Uterus (tissue), 4 donors: ENCODE data around the gene CAPZB. TPM values are rescaled to one million over a fixed set of nuclear protein-coding genes. Genes with fewer than 3 reads are reported as not detected.
A peak's percentile ranks its signal among the peaks of the same experiment; 100 is the strongest.

Experiments
- DNase-seq, 2 donors: peaks; one replicate each; pipeline ENCODE4 v3.0.0-alpha.2; 2019 to 2020
- H3K27ac ChIP-seq, 2 donors: fragments of 200-600 bp; sonication (generic); 1 replicate in 1 of 2; 2 replicates in 1 of 2; pipeline ENCODE4 v1.5.1; 2016 to 2018
- H3K27me3 ChIP-seq, 2 donors: fragments of 200-600 bp; sonication (generic); one replicate each; pipeline ENCODE4 v1.5.1; 2018 to 2019; ENCODE audit warnings: control low read depth in 1 of 2
- H3K36me3 ChIP-seq, 2 donors: fragments of 200-600 bp; sonication (generic); one replicate each; pipeline ENCODE4 v1.5.1; 2019; ENCODE audit warnings: control low read depth in 1 of 2
- H3K4me1 ChIP-seq, 2 donors: fragments of 200-600 bp; sonication (generic); one replicate each; pipeline ENCODE4 v1.5.1; 2018 to 2019; ENCODE audit warnings: control low read depth in 1 of 2
- H3K4me3 ChIP-seq, 2 donors: fragments of 200-600 bp; sonication (generic); 1 replicate in 1 of 2; 2 replicates in 1 of 2; pipeline ENCODE4 v1.5.1; 2018 to 2019; ENCODE audit warnings: mild to moderate bottlenecking in 1 of 2
- H3K9me3 ChIP-seq, 2 donors: fragments of 200-600 bp; sonication (generic); one replicate each; pipeline ENCODE4 v1.5.1; 2019; ENCODE audit warnings: control low read depth in 1 of 2
- CTCF ChIP-seq, 4 experiments: fragments of 200-600 bp in 2 of 4; fragments of 450-650 bp in 2 of 4; sonication (generic) in 2 of 4; IDR thresholded peaks; one replicate each; pipeline ENCODE4 v1.5.1; 2016 to 2019; ENCODE audit warnings: antibody characterized with exemption in 4 of 4, mild to moderate bottlenecking in 2 of 4, moderate library complexity in 1 of 4
- POLR2A ChIP-seq, 2 donors: fragments of 450-650 bp; IDR thresholded peaks; one replicate each; pipeline ENCODE4 v1.6.1; 2016; ENCODE audit warnings: antibody characterized with exemption in 2 of 2, mild to moderate bottlenecking in 1 of 2, moderate library complexity in 1 of 2
- intact Hi-C: fragments of 100-400 bp; cut with DNase I; formaldehyde crosslinking; loops from one replicate; pipeline ENCODE4 v1.15.1; 2023; ENCODE audit warnings: low total_unique reads
- total RNA-seq, 4 donors: library from RNA; depleted of rRNA in 3 of 4; stranded (reverse); fragments of >200 nt in 3 of 4; gene quantifications; one replicate each; pipeline versions ENCODE4 v1.1.0 to v1.2.4, GENCODE V29; 2014 to 2023
- donor health status: DM: yes; HTN: yes; CAD: no.

Gene CAPZB
- total RNA-seq, 4 donors from 2014 or later = 94.4 to 281 (median 141) TPM

- peak overlapping the region; percentile 44 to 64 for H3K27ac ChIP-seq
- intact Hi-C loops = no loop called here
These were observed 85.1 kb downstream of the CAPZB start for GRCh38 chr1:19400192-19400611.

DNA sequence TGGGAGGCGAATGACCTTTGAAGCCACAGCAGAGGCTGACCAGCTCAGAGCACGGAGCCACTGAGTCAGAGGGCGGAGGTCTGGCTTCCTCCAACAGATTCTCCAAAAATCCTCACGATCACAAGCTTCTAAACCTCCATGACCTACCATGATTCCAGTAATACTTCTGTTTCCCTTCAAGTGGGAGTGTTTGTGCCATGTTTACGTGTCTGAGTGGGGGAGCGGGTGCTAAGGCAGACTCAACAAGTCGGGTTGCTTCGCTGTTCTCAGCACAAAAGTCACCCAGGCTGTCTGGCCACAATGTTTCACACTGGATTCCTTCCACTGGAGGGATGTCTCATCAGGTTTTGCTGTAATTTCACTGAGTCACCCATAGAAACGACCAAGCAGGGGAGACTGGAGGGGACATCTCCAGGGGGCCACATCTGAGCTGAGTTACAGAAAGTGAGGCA is 87.0 kb downstream of the CAPZB start:
- TF ChIP-seq POLR2A (IDR thresholded peaks at IDR 0.05) (no peak), CTCF (IDR thresholded peaks at IDR 0.05) (peak; percentile 23 to 68 (median 46))
- no peaks in the 10 kb centered on the region for H3K9me3 ChIP-seq
- DNase-seq = peak in 1 of 2 donors; percentile 53
- H3K27ac ChIP-seq = peak overlapping the region; percentile 13 to 64
- no peak overlapping the region for H3K4me3 ChIP-seq
- intact Hi-C loops = loop anchor here (10.0 kb wide), 2 partner anchors 54 to 86 kb away; partner anchors contain the start of gene CAPZB
- peaks cover 16 to 29% of the 10 kb centered on the region in 2 donors for H3K4me1 ChIP-seq
- H3K27me3 ChIP-seq = no peaks in the 10 kb centered on the region
- no peaks in the 10 kb centered on the region for H3K36me3 ChIP-seq

More at GRCh38 chr1:19400192-19400611, 85.1 kb downstream of the CAPZB start:
- TF ChIP-seq POLR2A (IDR thresholded peaks at IDR 0.05) (no peak), CTCF (IDR thresholded peaks at IDR 0.05) (no peak)
- H3K4me1 ChIP-seq = peaks cover 16 to 29% of the 10 kb centered on the region in 2 donors
- no peak for DNase-seq
- H3K9me3 ChIP-seq = no peaks in the 10 kb centered on the region
- H3K27me3 ChIP-seq = no peaks in the 10 kb centered on the region
- no peaks in the 10 kb centered on the region for H3K36me3 ChIP-seq
- H3K4me3 ChIP-seq = no peak overlapping the region

GRCh38 chr1:19397217-19397945 is 88.0 kb downstream of the CAPZB start:
- Histone ChIP-seq H3K9me3 (no peaks in the 10 kb centered on the region), H3K4me1 (peaks cover 13 to 29% of the 10 kb centered on the region in 2 donors), H3K27ac (peak overlapping the region in 1 of 2 donors; percentile 13), H3K36me3 (no peaks in the 10 kb centered on the region), H3K27me3 (no peaks in the 10 kb centered on the region), H3K4me3 (no peak overlapping the region)
- TF ChIP-seq POLR2A (IDR thresholded peaks at IDR 0.05) = no peak
- TF ChIP-seq CTCF (IDR thresholded peaks at IDR 0.05) = no peak
- DNase-seq = no peak
- intact Hi-C loops = loop anchor here (10.0 kb wide), 2 partner anchors 53 to 87 kb away; partner anchors contain the start of gene CAPZB

GRCh38 chr1:19396280-19396679 is 89.1 kb downstream of the CAPZB start:
- no peaks in the 10 kb centered on the region for H3K9me3 ChIP-seq
- H3K36me3 ChIP-seq = no peaks in the 10 kb centered on the region
- TF ChIP-seq POLR2A (IDR thresholded peaks at IDR 0.05) (no peak), CTCF (IDR thresholded peaks at IDR 0.05) (no peak)
- no peak overlapping the region for H3K27ac ChIP-seq
- DNase-seq = no peak
- H3K4me3 ChIP-seq = no peak overlapping the region
- intact Hi-C loops = loop anchor here (10.0 kb wide), 2 partner anchors 51 to 89 kb away; partner anchors contain the start of gene CAPZB
- H3K27me3 ChIP-seq = no peaks in the 10 kb centered on the region
- H3K4me1 ChIP-seq = peaks cover 6 to 19% of the 10 kb centered on the region in 2 donors

DNA sequence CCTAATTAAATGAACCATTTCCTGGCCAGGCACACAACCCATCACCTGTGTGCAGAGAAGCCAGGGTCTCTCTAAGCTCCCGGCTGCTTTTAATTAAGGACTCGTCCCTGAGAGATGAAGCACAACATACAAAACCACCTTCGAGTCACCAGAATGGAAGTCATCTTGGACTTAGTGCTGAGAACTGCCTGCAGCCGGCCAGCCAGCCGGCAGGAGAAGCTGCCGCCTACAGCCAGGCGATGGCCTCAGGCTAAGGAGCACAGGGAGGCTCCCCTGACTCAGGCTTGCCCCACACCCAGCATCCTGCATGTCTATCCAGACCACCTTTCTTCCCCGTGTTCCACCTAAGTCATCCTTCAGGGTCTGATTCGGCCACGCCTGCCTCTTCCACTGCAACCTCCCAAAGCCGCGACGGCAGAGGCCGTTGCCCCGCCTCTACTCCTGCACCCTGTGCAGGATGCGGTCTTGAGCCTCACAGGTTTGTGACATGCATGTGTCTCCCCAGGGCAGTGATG is 89.6 kb downstream of the CAPZB start:
- no peaks in the 10 kb centered on the region for H3K36me3 ChIP-seq
- intact Hi-C loops = loop anchor here (10.0 kb wide), 2 partner anchors 51 to 89 kb away; partner anchors contain the start of gene CAPZB
- H3K4me1 ChIP-seq = peaks cover 4 to 16% of the 10 kb centered on the region in 2 donors
- no peak overlapping the region for H3K4me3 ChIP-seq
- no peaks in the 10 kb centered on the region for H3K9me3 ChIP-seq
- TF ChIP-seq CTCF (IDR thresholded peaks at IDR 0.05) (no peak), POLR2A (IDR thresholded peaks at IDR 0.05) (no peak)
- no peak for DNase-seq
- H3K27ac ChIP-seq = no peak overlapping the region
- no peaks in the 10 kb centered on the region for H3K27me3 ChIP-seq
